Endodermal cell (in vitro differentiated cells): Measurements from ENCODE around the gene SDC1. TPM values are rescaled to one million over a fixed set of nuclear protein-coding genes. Genes with fewer than 3 reads are reported as not detected.

Source experiments
- DNase-seq: peaks from one replicate; pipeline ENCODE4 v3.0.0-alpha.2; 2017
- H3K27ac ChIP-seq: 2 replicates; pipeline ENCODE4 v1.5.1; 2013; ENCODE audit warnings: mild to moderate bottlenecking, low read depth, low read length, moderate library complexity
- H3K27me3 ChIP-seq: 2 replicates; pipeline ENCODE4 v1.6.1; 2013; ENCODE audit warnings: mild to moderate bottlenecking, low read length, moderate library complexity; ENCODE audit not compliant: insufficient read depth, control insufficient read depth, poor library complexity, severe bottlenecking
- H3K36me3 ChIP-seq: 2 replicates; pipeline ENCODE4 v1.7.0; 2013; ENCODE audit warnings: mild to moderate bottlenecking, low read length, moderate library complexity; ENCODE audit not compliant: control insufficient read depth, insufficient read depth
- H3K4me1 ChIP-seq: one replicate; pipeline ENCODE4 v1.7.0; 2013; ENCODE audit warnings: low read length; ENCODE audit not compliant: control insufficient read depth, insufficient read depth
- H3K4me3 ChIP-seq: 2 replicates; pipeline ENCODE4 v1.5.1; 2013; ENCODE audit warnings: mild to moderate bottlenecking, low read length, moderate library complexity
- H3K9ac ChIP-seq: 2 replicates; pipeline ENCODE4 v1.6.1; 2013; ENCODE audit warnings: mild to moderate bottlenecking, low read length, moderate library complexity; ENCODE audit not compliant: poor library complexity, severe bottlenecking; ENCODE audit errors: extremely low read depth
- H3K9me3 ChIP-seq: 2 replicates; pipeline ENCODE4 v1.6.1; 2013; ENCODE audit warnings: mild to moderate bottlenecking, low read length, moderate library complexity; ENCODE audit not compliant: control insufficient read depth
- H3K27ac Mint-ChIP-seq: 2 replicates; pipeline ENCODE4 v1.8.0; 2020; ENCODE audit warnings: mixed read lengths
- H3K27me3 Mint-ChIP-seq: 2 replicates; pipeline ENCODE4 v1.8.0; 2021; ENCODE audit warnings: mild to moderate bottlenecking, mixed read lengths; ENCODE audit not compliant: insufficient read depth
- H3K36me3 Mint-ChIP-seq: 2 replicates; pipeline ENCODE4 v1.8.0; 2020; ENCODE audit warnings: low read depth, mixed read lengths
- H3K4me1 Mint-ChIP-seq: 2 replicates; pipeline ENCODE4 v1.8.0; 2020; ENCODE audit warnings: mixed read lengths
- H3K4me3 Mint-ChIP-seq: 2 replicates; pipeline ENCODE4 v1.8.0; 2020; ENCODE audit warnings: mild to moderate bottlenecking, moderate library complexity, mixed read lengths
- H3K9me3 Mint-ChIP-seq: 2 replicates; pipeline ENCODE4 v1.8.0; 2020; ENCODE audit warnings: mild to moderate bottlenecking, mixed read lengths
- CTCF ChIP-seq: fragments of 200-600 bp; sonication (generic); conservative IDR thresholded peaks from 2 replicates; pipeline ENCODE4 v1.5.0; 2021; ENCODE audit warnings: antibody characterized with exemption, mild to moderate bottlenecking
- WGBS, 2 experiments: methylation state at CpG; one replicate each; pipeline versions ENCODE4 v1.1.5 to v1.1.7; 2013; ENCODE audit warnings: missing lambda C conversion rate in 2 of 2, mixed read lengths in 1 of 2; ENCODE audit not compliant: insufficient coverage in 1 of 2, insufficient read length in 1 of 2; 5-methylcytosine and 5-hydroxymethylcytosine counted together
- total RNA-seq, 2 donors: library from RNA; stranded (reverse); fragmentation: NEBNext Ultra II Directional in 1 of 2; extraction: Animal tissue kit (Norgen Biotek cat#: 25700) in 1 of 2; gene quantifications; 2 replicates in 1 of 2; 3 replicates in 1 of 2; pipeline ENCODE4 v1.2.1, GENCODE V29; 2021

SDC1 gene
- total RNA-seq, 2 donors from 2014 or later = 12.7 to 19.2 TPM

GRCh38 chr2:20219763-20220380, 5.1 kb downstream of the SDC1 start:
- no peaks in the 10 kb centered on the region for H3K36me3 ChIP-seq
- Mint-ChIP-seq H3K36me3 (no peaks in the 10 kb centered on the region), H3K4me3 (no peak overlapping the region), H3K9me3 (no peaks in the 10 kb centered on the region), H3K27me3 (peaks cover 10% of the 10 kb centered on the region), H3K4me1 (peaks cover 20% of the 10 kb centered on the region), H3K27ac (no peak overlapping the region)
- no peaks in the 10 kb centered on the region for H3K9me3 ChIP-seq
- peaks cover 5% of the 10 kb centered on the region for H3K4me1 ChIP-seq
- no peak overlapping the region for H3K4me3 ChIP-seq
- peaks cover 16% of the 10 kb centered on the region for H3K27me3 ChIP-seq
- no peak overlapping the region for H3K9ac ChIP-seq
- no peak for TF ChIP-seq CTCF
- H3K27ac ChIP-seq = no peak overlapping the region
- no peak for DNase-seq
- WGBS, 2 experiments = 95 to 96% methylated on average over 4 to 13 of the region's 13 CpGs

- Mint-ChIP-seq H3K27ac (no peak overlapping the region), H3K36me3 (no peaks in the 10 kb centered on the region), H3K4me3 (no peak overlapping the region), H3K27me3 (peaks cover 10% of the 10 kb centered on the region), H3K9me3 (no peaks in the 10 kb centered on the region), H3K4me1 (peaks cover 29% of the 10 kb centered on the region)
- 92 to 96% methylated on average over 5 to 20 of the region's 20 CpGs for WGBS, 2 experiments
- no peak for DNase-seq
- Histone ChIP-seq H3K9me3 (no peaks in the 10 kb centered on the region), H3K27me3 (peaks cover 13% of the 10 kb centered on the region), H3K4me3 (no peak overlapping the region), H3K9ac (no peak overlapping the region), H3K36me3 (no peaks in the 10 kb centered on the region), H3K4me1 (peaks cover 8% of the 10 kb centered on the region), H3K27ac (no peak overlapping the region)
- no peak for TF ChIP-seq CTCF
Measured at GRCh38 chr2:20218331-20219320, 6.3 kb downstream of the SDC1 start.

GRCh38 chr2:20217041-20217970, 7.6 kb downstream of the SDC1 start:
- Mint-ChIP-seq H3K27ac (no peak overlapping the region), H3K4me1 (peaks cover 27% of the 10 kb centered on the region)
- no peak for TF ChIP-seq CTCF

More at GRCh38 chr2:20217041-20217970, 7.6 kb downstream of the SDC1 start:
- Mint-ChIP-seq H3K27me3 (peaks cover 2% of the 10 kb centered on the region), H3K36me3 (no peaks in the 10 kb centered on the region), H3K4me3 (no peak overlapping the region), H3K9me3 (no peaks in the 10 kb centered on the region)
- Histone ChIP-seq H3K27me3 (peaks cover under 1% of the 10 kb centered on the region), H3K9ac (no peak overlapping the region), H3K4me1 (peaks cover 15% of the 10 kb centered on the region), H3K9me3 (no peaks in the 10 kb centered on the region), H3K36me3 (no peaks in the 10 kb centered on the region), H3K27ac (no peak overlapping the region), H3K4me3 (no peak overlapping the region)
- WGBS, 2 experiments = 93 to 97% methylated on average over 10 to 21 of the region's 21 CpGs
- DNase-seq = no peak
